ENCODE results near the gene CACNA2D1. TPM values are rescaled to one million over a fixed set of nuclear protein-coding genes. Genes with fewer than 3 reads are reported as not detected.
A peak's percentile ranks its signal among the peaks of the same experiment; 100 is the strongest.

Gene CACNA2D1
- polyA plus RNA-seq (2011; rRNA removed) (32.4 and 32.9 TPM in 2 replicates), polyA plus RNA-seq (2017; fragmentation: RNase III; extraction: RNeasy Plus Mini Kit Qiagen cat#74134 plus additional on column Dnase treatment) (15.2 to 19.7 TPM (median 18.0 TPM) in 3 replicates), polyA minus RNA-seq (2011; rRNA and poly(A)+ RNA removed) (48.2 and 62.7 TPM in 2 replicates)
- polyA plus RNA-seq (2012; cell fraction: cytosol; rRNA removed), result 2.7 and 4.0 TPM in 2 replicates
- polyA plus RNA-seq (2012; cell fraction: nucleus; rRNA removed), result 2.9 and 4.8 TPM in 2 replicates

GRCh38 chr7:82443547-82444219 lies at the start of gene CACNA2D1:
TSS of gene CACNA2D1 (minus strand) at chr7:82443777.
- H3K4me1 ChIP-seq, result peaks cover 32% of the 10 kb centered on the region
- CTCF ChIA-PET, result interaction anchor here (1.0 kb wide), 1 partner anchor 37 kb away, joined by 4 read pairs; no protein-coding TSS in a partner anchor
- POLR2A ChIA-PET, result no interaction called here
- FAIRE-seq, result no peak
- H3K27ac ChIP-seq, result peak within 1 kb of the TSS; percentile 93 to 98
- H3K9me3 ChIP-seq, result no peaks in the 10 kb centered on the region
- peak; percentile 84 to 93 for DNase-seq (ENCODE audit: low read depth in 1 of 2, low spot score in 1 of 2)
- H3K4me2 ChIP-seq, result peak within 1 kb of the TSS; percentile 90
- peak; percentile 86 to 92 for ATAC-seq
- no peak for TF ChIP-seq FOXS1 (CRISPR knock-in tag; IDR thresholded peaks at IDR 0.05)
- TF ChIP-seq, protein P1, sequence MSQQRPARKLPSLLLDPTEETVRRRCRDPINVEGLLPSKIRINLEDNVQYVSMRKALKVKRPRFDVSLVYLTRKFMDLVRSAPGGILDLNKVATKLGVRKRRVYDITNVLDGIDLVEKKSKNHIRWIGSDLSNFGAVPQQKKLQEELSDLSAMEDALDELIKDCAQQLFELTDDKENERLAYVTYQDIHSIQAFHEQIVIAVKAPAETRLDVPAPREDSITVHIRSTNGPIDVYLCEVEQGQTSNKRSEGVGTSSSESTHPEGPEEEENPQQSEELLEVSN (IDR thresholded peaks at IDR 0.05; ENCODE audit: borderline replicate concordance, low read depth), result no peak
- TF ChIP-seq HOXB13 (CRISPR knock-in tag; IDR thresholded peaks at IDR 0.05; ENCODE audit: low read depth), result no peak
- TF ChIP-seq BCL3 (IDR thresholded peaks at IDR 0.05), result peak; percentile 81
- TF ChIP-seq FOSL2 (IDR thresholded peaks at IDR 0.05), result no peak
- TF ChIP-seq FOSL2 (CRISPR knock-in tag; IDR thresholded peaks at IDR 0.05), result no peak
- no peak for TF ChIP-seq RFX5 (IDR thresholded peaks at IDR 0.05)
- TF ChIP-seq HOXB5 (CRISPR knock-in tag; IDR thresholded peaks at IDR 0.05), result no peak
- TF ChIP-seq, protein P2, sequence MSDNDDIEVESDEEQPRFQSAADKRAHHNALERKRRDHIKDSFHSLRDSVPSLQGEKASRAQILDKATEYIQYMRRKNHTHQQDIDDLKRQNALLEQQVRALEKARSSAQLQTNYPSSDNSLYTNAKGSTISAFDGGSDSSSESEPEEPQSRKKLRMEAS (IDR thresholded peaks at IDR 0.05), result no peak
- no peak for TF ChIP-seq KDM5A (IDR thresholded peaks at IDR 0.05)
- TF ChIP-seq, protein P3, sequence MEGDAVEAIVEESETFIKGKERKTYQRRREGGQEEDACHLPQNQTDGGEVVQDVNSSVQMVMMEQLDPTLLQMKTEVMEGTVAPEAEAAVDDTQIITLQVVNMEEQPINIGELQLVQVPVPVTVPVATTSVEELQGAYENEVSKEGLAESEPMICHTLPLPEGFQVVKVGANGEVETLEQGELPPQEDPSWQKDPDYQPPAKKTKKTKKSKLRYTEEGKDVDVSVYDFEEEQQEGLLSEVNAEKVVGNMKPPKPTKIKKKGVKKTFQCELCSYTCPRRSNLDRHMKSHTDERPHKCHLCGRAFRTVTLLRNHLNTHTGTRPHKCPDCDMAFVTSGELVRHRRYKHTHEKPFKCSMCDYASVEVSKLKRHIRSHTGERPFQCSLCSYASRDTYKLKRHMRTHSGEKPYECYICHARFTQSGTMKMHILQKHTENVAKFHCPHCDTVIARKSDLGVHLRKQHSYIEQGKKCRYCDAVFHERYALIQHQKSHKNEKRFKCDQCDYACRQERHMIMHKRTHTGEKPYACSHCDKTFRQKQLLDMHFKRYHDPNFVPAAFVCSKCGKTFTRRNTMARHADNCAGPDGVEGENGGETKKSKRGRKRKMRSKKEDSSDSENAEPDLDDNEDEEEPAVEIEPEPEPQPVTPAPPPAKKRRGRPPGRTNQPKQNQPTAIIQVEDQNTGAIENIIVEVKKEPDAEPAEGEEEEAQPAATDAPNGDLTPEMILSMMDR (IDR thresholded peaks at IDR 0.05), result no peak; the same call in 2 of the 3 replicates
- TF ChIP-seq RNF2 (IDR thresholded peaks at IDR 0.05; ENCODE audit: borderline replicate concordance, low read depth), result no peak
- TF ChIP-seq SMC3 (IDR thresholded peaks at IDR 0.05), result peak; percentile 29; the same call in 1 of the 3 replicates
- no peak for TF ChIP-seq RARB (CRISPR knock-in tag; IDR thresholded peaks at IDR 0.05)
- TF ChIP-seq JUN (IDR thresholded peaks at IDR 0.05), result peak in 1 of 2 experiments; percentile 83; a peak in 4 of 5 replicates
- no peak for TF ChIP-seq RCOR1 (IDR thresholded peaks at IDR 0.05; ENCODE audit: low read depth, low read length)
- peak; percentile 91 for TF ChIP-seq POLR2A (IDR thresholded peaks at IDR 0.05; ENCODE audit: low read length)
- TF ChIP-seq TFCP2L1 (CRISPR knock-in tag; IDR thresholded peaks at IDR 0.05), result no peak
- 0% methylated on average over 8 of the region's 82 CpGs for WGBS (ENCODE audit: missing lambda C conversion rate)
- H3K4me3 ChIP-seq, result peak within 1 kb of the TSS; percentile 91

DNA sequence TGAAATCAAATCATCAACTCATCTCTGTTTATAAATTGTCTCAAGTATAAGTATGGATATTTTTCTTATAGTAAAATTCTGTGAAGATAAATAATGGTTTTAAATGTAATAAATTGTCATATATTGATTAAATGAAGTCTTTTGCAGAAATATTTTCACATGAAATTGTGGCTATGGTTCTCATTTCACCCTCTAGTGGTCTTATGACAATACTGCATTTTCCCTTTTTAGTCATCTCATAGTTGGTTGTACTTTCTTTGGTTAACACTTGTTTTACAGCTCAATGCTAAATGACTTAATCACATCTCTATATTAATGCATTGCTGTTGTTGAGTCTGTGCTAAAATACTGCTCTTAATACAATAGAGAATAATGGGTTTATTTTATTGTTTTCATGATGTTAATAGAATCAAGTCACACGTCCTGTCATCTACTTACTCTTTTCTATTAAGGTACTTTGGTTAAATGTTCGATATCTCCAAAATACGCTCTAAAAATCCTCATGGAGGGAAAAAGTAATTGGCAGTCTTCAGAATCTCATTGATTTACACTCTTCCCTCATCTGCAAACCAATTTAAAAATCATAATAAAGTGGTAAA lies 38.0 kb upstream of the CACNA2D1 start:
- Histone ChIP-seq H3K9me3 (peaks cover 6% of the 10 kb centered on the region; the same call in 1 of the 3 replicates), H3K4me1 (no peaks in the 10 kb centered on the region), H3K4me2 (no peak overlapping the region), H3K4me3 (no peak overlapping the region), H3K27ac (no peak overlapping the region)
- WGBS (ENCODE audit: missing lambda C conversion rate), result 87% methylated on average over 3 of the region's 3 CpGs
- DNase-seq (ENCODE audit: low read depth in 1 of 2, low spot score in 1 of 2) (peak; percentile 29 to 31), FAIRE-seq (peak; percentile 56), ATAC-seq (peak in 1 of 2 experiments; percentile 68; a peak in 1 of 6 replicates)
- CTCF ChIA-PET, result interaction anchor here (0.6 to 2.1 kb wide), 14 partner anchors 9 to 982 kb away, joined by 3 to 10 read pairs (median 4); no protein-coding TSS in a partner anchor
- POLR2A ChIA-PET, result no interaction called here
- TF ChIP-seq JUNB (IDR thresholded peaks at IDR 0.05) (no peak), MAZ (IDR thresholded peaks at IDR 0.05; ENCODE audit: borderline replicate concordance, low read depth, low read length) (no peak), EP300 (IDR thresholded peaks at IDR 0.05) (no peak), EHMT2 (IDR thresholded peaks at IDR 0.05; ENCODE audit: low read depth) (no peak), HOXB5 (CRISPR knock-in tag; IDR thresholded peaks at IDR 0.05) (no peak), EHF (CRISPR knock-in tag; IDR thresholded peaks at IDR 0.05) (no peak), HEYL (CRISPR knock-in tag; IDR thresholded peaks at IDR 0.05) (no peak), SMC3 (IDR thresholded peaks at IDR 0.05) (peak; percentile 89), RAD21 (conservative IDR thresholded peaks at IDR 0.05 in 1 of 2, IDR thresholded peaks at IDR 0.05 in 1 of 2) (peak; percentile 62 to 66), KDM5A (IDR thresholded peaks at IDR 0.05) (no peak), HOXA7 (CRISPR knock-in tag; IDR thresholded peaks at IDR 0.05) (no peak), MYC (IDR thresholded peaks at IDR 0.05; ENCODE audit: borderline replicate concordance, low read length) (no peak), ZSCAN20 (CRISPR knock-in tag; IDR thresholded peaks at IDR 0.05) (no peak)
- TF ChIP-seq, protein P3 (IDR thresholded peaks at IDR 0.05), result peak; percentile 74
- TF ChIP-seq, protein P4, sequence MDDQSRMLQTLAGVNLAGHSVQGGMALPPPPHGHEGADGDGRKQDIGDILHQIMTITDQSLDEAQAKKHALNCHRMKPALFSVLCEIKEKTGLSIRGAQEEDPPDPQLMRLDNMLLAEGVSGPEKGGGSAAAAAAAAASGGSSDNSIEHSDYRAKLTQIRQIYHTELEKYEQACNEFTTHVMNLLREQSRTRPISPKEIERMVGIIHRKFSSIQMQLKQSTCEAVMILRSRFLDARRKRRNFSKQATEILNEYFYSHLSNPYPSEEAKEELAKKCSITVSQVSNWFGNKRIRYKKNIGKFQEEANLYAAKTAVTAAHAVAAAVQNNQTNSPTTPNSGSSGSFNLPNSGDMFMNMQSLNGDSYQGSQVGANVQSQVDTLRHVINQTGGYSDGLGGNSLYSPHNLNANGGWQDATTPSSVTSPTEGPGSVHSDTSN (IDR thresholded peaks at IDR 0.05), result no peak
